Measurements from ENCODE around the gene ZNF750.

Gene ZNF750

GRCh38 chr17:82839617-82840292, at the start of gene ZNF750:
Gene ZNF750, minus strand, starts transcription at chr17:82840022. Its CDS starts 7,568 bp downstream, at chr17:82832454.
- no peak for DNase-seq

- no peak for DNase-seq
These were observed 49.0 kb upstream of the ZNF750 start for GRCh38 chr17:82888583-82889495.

GRCh38 chr17:82887255-82888164, 47.7 kb upstream of the ZNF750 start:
- no peak for DNase-seq

GRCh38 chr17:82884970-82885353, 45.1 kb upstream of the ZNF750 start:
- no peak for DNase-seq

GRCh38 chr17:82884341-82884969, 44.6 kb upstream of the ZNF750 start:
- DNase-seq = no peak

GRCh38 chr17:82883419-82884031, 43.7 kb upstream of the ZNF750 start:
- no peak for DNase-seq

- DNase-seq = peak; percentile 65 to 68
These were observed 43.0 kb upstream of the ZNF750 start for GRCh38 chr17:82882715-82883418.

- no peak for DNase-seq
These were observed 42.3 kb upstream of the ZNF750 start for GRCh38 chr17:82881900-82882714.

GRCh38 chr17:82881324-82881823, 41.6 kb upstream of the ZNF750 start:
- DNase-seq = no peak

GRCh38 chr17:82880620-82881323, 41.0 kb upstream of the ZNF750 start:
- no peak for DNase-seq

GRCh38 chr17:82879241-82879640, 39.4 kb upstream of the ZNF750 start:
- DNase-seq = no peak

- no peak for DNase-seq
These were observed 38.7 kb upstream of the ZNF750 start for GRCh38 chr17:82878527-82878926.

- DNase-seq = no peak
These were observed 37.0 kb upstream of the ZNF750 start for GRCh38 chr17:82876602-82877379.

GRCh38 chr17:82876149-82876548, 36.3 kb upstream of the ZNF750 start:
- DNase-seq = no peak

- DNase-seq = no peak
These were observed 35.6 kb upstream of the ZNF750 start for GRCh38 chr17:82875407-82875856.

- DNase-seq = no peak
These were observed 34.4 kb upstream of the ZNF750 start for GRCh38 chr17:82874011-82874835.

- no peak for DNase-seq
These were observed 33.7 kb upstream of the ZNF750 start for GRCh38 chr17:82873521-82873920.

Measured in activated CD4-positive, alpha-beta T cell treated with anti-CD3 and anti-CD28 coated beads for 4 hours (primary cell).